GM23248 (cell line): ENCODE data around the gene CACNB2. TPM values are rescaled to one million over a fixed set of nuclear protein-coding genes. Genes with fewer than 3 reads are reported as not detected.

Source experiments
- DNase-seq: peaks from one replicate; pipeline ENCODE4 v3.0.0-alpha.2; 2015
- H2AFZ ChIP-seq: fragments of 200-600 bp; sonication (generic); 2 replicates; pipeline ENCODE4 v1.6.1; 2016; ENCODE audit warnings: antibody characterized with exemption
- H3F3A ChIP-seq: fragments of 200-600 bp; sonication (generic); 2 replicates; pipeline ENCODE4 v1.6.1; 2016; ENCODE audit warnings: mild to moderate bottlenecking, antibody characterized with exemption, mixed run types; ENCODE audit not compliant: insufficient read depth
- H3K27ac ChIP-seq: fragments of 200-600 bp; sonication (generic); 2 replicates; pipeline ENCODE4 v1.5.1; 2016; ENCODE audit warnings: mild to moderate bottlenecking
- H3K27me3 ChIP-seq: fragments of 200-600 bp; sonication (generic); replicated peaks from 2 replicates; pipeline ENCODE4 v1.6.1; 2016; ENCODE audit warnings: mild to moderate bottlenecking; ENCODE audit not compliant: insufficient read depth
- H3K36me3 ChIP-seq: fragments of 200-600 bp; sonication (generic); 2 replicates; pipeline ENCODE4 v1.6.1; 2016; ENCODE audit warnings: low read depth, mild to moderate bottlenecking
- H3K4me1 ChIP-seq: fragments of 200-600 bp; sonication (generic); 2 replicates; pipeline ENCODE4 v1.6.1; 2016; ENCODE audit warnings: mild to moderate bottlenecking; ENCODE audit not compliant: insufficient read depth
- H3K4me2 ChIP-seq: fragments of 200-600 bp; sonication (generic); one replicate; pipeline ENCODE4 v1.6.1; 2016; ENCODE audit warnings: mild to moderate bottlenecking; ENCODE audit not compliant: unreplicated experiment
- H3K4me3 ChIP-seq: fragments of 200-600 bp; sonication (generic); 2 replicates; pipeline ENCODE4 v1.5.1; 2016; ENCODE audit warnings: mild to moderate bottlenecking
- H3K79me2 ChIP-seq: fragments of 200-600 bp; sonication (generic); 2 replicates; pipeline ENCODE4 v1.6.1; 2016; ENCODE audit warnings: mild to moderate bottlenecking; ENCODE audit not compliant: insufficient read depth
- H3K9ac ChIP-seq: fragments of 200-600 bp; sonication (generic); 2 replicates; pipeline ENCODE4 v1.6.1; 2016; ENCODE audit warnings: mild to moderate bottlenecking
- H3K9me2 ChIP-seq: fragments of 200-600 bp; sonication (generic); 2 replicates; pipeline ENCODE4 v1.6.1; 2016; ENCODE audit warnings: mixed run types, mild to moderate bottlenecking, moderate library complexity; ENCODE audit not compliant: insufficient read depth
- H3K9me3 ChIP-seq: fragments of 200-600 bp; sonication (generic); one replicate; pipeline ENCODE4 v1.6.1; 2017; ENCODE audit warnings: low read depth
- H4K20me1 ChIP-seq: fragments of 200-600 bp; sonication (generic); 2 replicates; pipeline ENCODE4 v1.6.0; 2016; ENCODE audit not compliant: insufficient read depth
- EZH2 ChIP-seq: fragments of 200-600 bp; sonication (generic); IDR thresholded peaks from 2 replicates; pipeline ENCODE4 v1.6.1; 2018; ENCODE audit warnings: antibody characterized with exemption, mild to moderate bottlenecking; ENCODE audit not compliant: insufficient read depth, poor library complexity, severe bottlenecking
- EZH2phosphoT487 ChIP-seq: fragments of 200-600 bp; sonication (generic); IDR thresholded peaks from 2 replicates; pipeline ENCODE4 v1.6.1; 2018; ENCODE audit warnings: antibody characterized with exemption, moderate library complexity, mild to moderate bottlenecking, low read depth; ENCODE audit not compliant: insufficient read depth
- WGBS, 2 experiments: methylation state at CpG; one replicate each; pipeline ENCODE4 v1.1.6; 2015 to 2017; ENCODE audit warnings: low lambda C conversion rate in 2 of 2, low coverage in 1 of 2; ENCODE audit errors: missing lambda C conversion rate in 2 of 2; 5-methylcytosine and 5-hydroxymethylcytosine counted together
- in situ Hi-C: fragments of 300-500 bp; cut with MboI; formaldehyde crosslinking; loops from 2 replicates; pipeline ENCODE4 v1.15.0; 2020
- polyA plus RNA-seq: library from polyadenylated mRNA; unstranded; fragments of >200 nt; fragmentation: Nextera tagmentation; extraction: Ambion mirVana; gene quantifications from 2 replicates; pipeline ENCODE4 v1.2.1, GENCODE V29; 2016
- total RNA-seq: library from RNA; depleted of rRNA; stranded (reverse); fragments of >200 nt; shearing (Covaris generic); gene quantifications from 2 replicates; pipeline ENCODE4 v1.2.3, GENCODE V29; 2014

CACNB2 gene
- total and polyA plus RNA-seq, 2 experiments from 2014 or later = 0.31 to 0.32 TPM

DNA sequence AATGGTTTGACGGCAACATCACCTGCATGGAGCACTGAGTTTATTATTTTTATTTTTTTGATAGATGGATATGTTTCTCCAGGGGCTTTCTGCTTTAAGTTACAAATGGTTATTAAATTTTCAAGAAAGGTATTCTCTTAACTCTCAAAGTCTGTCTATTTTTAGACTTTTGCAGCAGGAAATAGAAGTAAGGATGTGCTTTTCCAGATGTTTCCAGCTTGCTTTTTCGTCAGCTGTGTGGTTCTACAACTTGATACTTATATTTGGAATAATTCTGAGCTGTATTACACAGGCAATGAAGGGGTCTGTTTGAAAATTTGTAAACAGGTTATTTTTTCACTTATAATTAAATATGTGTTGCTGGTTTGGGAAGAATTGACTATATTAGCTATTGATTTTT lies 69.0 kb downstream of the CACNB2 start:
- H3K4me3 ChIP-seq = no peak overlapping the region
- H3K9ac ChIP-seq = no peak overlapping the region
- no peaks in the 10 kb centered on the region for H3K36me3 ChIP-seq
- H4K20me1 ChIP-seq = no peaks in the 10 kb centered on the region
- no peaks in the 10 kb centered on the region for H3F3A ChIP-seq
- H3K4me1 ChIP-seq = 0 out of 2 replicates have a peak, but pooled peaks cover 5% of the 10 kb centered on the region
- no peaks in the 10 kb centered on the region for H3K9me3 ChIP-seq
- H3K27me3 ChIP-seq = no peaks in the 10 kb centered on the region
- no peak overlapping the region for H3K27ac ChIP-seq
- no peak for DNase-seq
- no peak overlapping the region for H2AFZ ChIP-seq
- 76 to 77% methylated on average over 2 of the region's 2 CpGs for WGBS, 2 experiments
- no peaks in the 10 kb centered on the region for H3K79me2 ChIP-seq
- no peaks in the 10 kb centered on the region for H3K9me2 ChIP-seq
- TF ChIP-seq EZH2 = no peak
- in situ Hi-C loops = no loop called here
- no peak overlapping the region for H3K4me2 ChIP-seq

DNA sequence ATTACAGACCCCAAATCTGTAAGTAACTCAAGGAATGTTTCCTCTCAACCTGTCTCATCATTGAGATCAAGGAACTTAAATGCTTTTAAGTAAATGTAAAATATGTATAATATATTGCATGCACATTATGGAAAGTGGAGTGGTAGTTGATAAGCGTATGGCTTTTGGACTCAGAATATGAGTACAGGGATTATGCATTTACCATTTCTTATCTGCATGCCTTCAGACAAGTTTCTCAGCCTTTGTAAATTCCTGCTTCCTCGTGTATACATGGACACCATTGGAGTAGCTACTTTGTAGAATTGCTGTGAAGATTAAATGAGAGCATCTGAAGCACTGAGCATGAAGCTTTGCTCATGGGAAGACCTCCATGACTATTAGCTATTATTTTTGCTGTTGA lies 70.5 kb downstream of the CACNB2 start:
- in situ Hi-C loops = no loop called here
- Histone ChIP-seq H3K36me3 (no peaks in the 10 kb centered on the region), H3K4me3 (no peak overlapping the region), H4K20me1 (no peaks in the 10 kb centered on the region), H3F3A (no peaks in the 10 kb centered on the region), H3K27me3 (no peaks in the 10 kb centered on the region), H3K9me3 (no peaks in the 10 kb centered on the region), H3K4me2 (no peak overlapping the region), H3K9ac (no peak overlapping the region), H3K4me1 (0 out of 2 replicates have a peak, but pooled peaks cover under 1% of the 10 kb centered on the region), H3K9me2 (no peaks in the 10 kb centered on the region), H3K27ac (no peak overlapping the region), H2AFZ (no peak overlapping the region), H3K79me2 (no peaks in the 10 kb centered on the region)
- TF ChIP-seq EZH2phosphoT487 = no peak
- DNase-seq = no peak
- WGBS, 2 experiments = 79 to 82% methylated on average over 2 of the region's 2 CpGs

DNA sequence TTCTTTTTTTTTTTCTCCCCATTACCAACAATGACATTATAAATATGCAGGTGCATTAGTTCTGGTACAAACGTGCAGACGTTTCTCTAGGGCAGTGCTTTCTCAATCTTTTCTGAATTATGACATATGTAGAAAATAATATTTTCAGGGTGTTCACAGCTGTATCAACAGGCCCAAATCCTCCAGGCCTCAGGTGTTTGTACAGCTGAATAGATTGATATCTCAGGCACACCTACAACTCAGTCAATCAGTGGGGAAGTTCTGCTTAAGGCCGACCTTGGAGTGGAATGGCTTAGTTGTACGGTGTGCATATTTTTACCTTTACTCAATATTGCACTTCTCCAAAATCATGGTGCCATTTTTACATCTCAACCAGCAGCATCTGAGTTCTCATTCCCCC lies 71.6 kb downstream of the CACNB2 start:
- Histone ChIP-seq H4K20me1 (no peaks in the 10 kb centered on the region), H3K27me3 (no peaks in the 10 kb centered on the region), H3K27ac (no peak overlapping the region), H3K9me2 (no peaks in the 10 kb centered on the region), H3K4me1 (no peaks in the 10 kb centered on the region), H3F3A (no peaks in the 10 kb centered on the region), H2AFZ (no peak overlapping the region), H3K79me2 (no peaks in the 10 kb centered on the region), H3K36me3 (no peaks in the 10 kb centered on the region), H3K9me3 (no peaks in the 10 kb centered on the region), H3K4me3 (no peak overlapping the region), H3K9ac (no peak overlapping the region), H3K4me2 (no peak overlapping the region)
- in situ Hi-C loops = no loop called here
- no peak for DNase-seq
- WGBS, 2 experiments = 95 to 99% methylated on average over 4 of the region's 4 CpGs
- TF ChIP-seq EZH2phosphoT487 = no peak
- TF ChIP-seq EZH2 = no peak

DNA sequence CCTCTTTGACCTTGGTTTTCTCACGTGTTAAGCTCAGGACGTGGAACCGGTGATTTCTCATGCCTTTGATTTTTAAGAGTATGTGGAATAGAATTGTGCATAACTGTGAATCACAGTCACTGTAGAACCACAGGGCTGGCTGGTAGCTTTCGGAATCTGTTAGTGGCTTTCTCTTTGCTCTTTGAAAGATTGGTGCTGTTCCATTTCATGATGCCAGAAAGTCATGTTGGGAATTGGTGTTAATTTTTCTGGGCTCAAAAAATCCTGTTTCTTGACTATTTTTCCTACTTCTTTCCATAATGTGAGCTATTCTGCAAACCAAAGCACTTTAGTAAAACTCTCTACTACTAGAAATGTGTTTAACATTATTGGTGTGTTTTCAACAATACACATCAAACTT lies 73.0 kb downstream of the CACNB2 start:
- in situ Hi-C loops = no loop called here
- WGBS, 2 experiments = 70 to 75% methylated on average over 4 of the region's 4 CpGs
- no peak overlapping the region for H3K9ac ChIP-seq
- no peak overlapping the region for H3K27ac ChIP-seq
- H3K9me3 ChIP-seq = no peaks in the 10 kb centered on the region
- H3K4me3 ChIP-seq = no peak overlapping the region
- H2AFZ ChIP-seq = no peak overlapping the region
- H3K4me1 ChIP-seq = no peaks in the 10 kb centered on the region
- DNase-seq = no peak
- no peaks in the 10 kb centered on the region for H3F3A ChIP-seq
- TF ChIP-seq EZH2phosphoT487 (no peak), EZH2 (no peak)
- no peaks in the 10 kb centered on the region for H3K36me3 ChIP-seq
- H3K27me3 ChIP-seq = no peaks in the 10 kb centered on the region
- H3K79me2 ChIP-seq = no peaks in the 10 kb centered on the region
- no peak overlapping the region for H3K4me2 ChIP-seq
- no peaks in the 10 kb centered on the region for H4K20me1 ChIP-seq
- no peaks in the 10 kb centered on the region for H3K9me2 ChIP-seq

DNA sequence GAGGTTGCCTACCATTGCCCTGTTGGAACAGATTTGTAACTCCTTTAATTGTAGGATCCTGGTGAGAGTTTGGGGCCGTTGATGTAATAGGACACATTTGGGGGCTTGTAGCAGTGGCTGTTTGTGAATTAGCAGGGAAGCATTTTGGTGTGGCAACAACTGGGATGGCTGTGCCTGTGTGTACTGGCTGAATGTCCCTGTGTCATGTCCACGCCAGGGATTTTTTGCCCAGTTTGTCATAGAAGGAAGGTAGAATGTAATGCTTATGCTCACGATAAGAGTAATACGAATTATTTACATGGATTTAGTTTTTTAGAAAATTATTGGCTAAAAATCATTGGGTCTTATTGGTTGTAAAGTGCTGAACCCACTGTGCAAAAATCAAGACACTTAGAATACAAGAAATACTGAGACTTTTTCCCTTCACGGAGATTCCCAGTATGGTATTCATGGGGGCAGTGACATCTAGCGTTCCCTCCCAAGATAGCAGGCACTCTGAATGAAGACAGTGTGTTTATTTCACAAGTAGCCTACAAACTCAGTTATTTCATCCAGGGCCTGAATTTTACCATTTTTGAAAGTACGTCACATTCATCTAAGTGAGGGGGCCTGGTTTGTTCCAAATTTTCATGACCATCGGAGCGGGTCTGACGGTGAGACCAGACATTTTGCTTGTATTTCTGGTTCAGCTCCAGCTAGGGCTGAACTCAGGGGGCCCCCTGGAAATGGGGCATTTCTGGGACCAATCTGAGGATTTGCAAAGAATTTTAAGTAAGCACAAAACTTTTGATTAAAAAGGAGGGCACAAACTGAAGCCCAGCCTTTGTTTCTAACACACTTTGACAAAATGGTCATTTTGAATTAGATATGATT lies 74.7 kb downstream of the CACNB2 start:
- Histone ChIP-seq H3K27ac (no peak overlapping the region), H3K9me2 (no peaks in the 10 kb centered on the region), H3K9me3 (no peaks in the 10 kb centered on the region), H3K9ac (no peak overlapping the region), H3K4me2 (no peak overlapping the region), H2AFZ (no peak overlapping the region), H3K27me3 (no peaks in the 10 kb centered on the region), H4K20me1 (no peaks in the 10 kb centered on the region), H3K4me1 (no peaks in the 10 kb centered on the region), H3K4me3 (no peak overlapping the region), H3K79me2 (no peaks in the 10 kb centered on the region), H3K36me3 (no peaks in the 10 kb centered on the region), H3F3A (no peaks in the 10 kb centered on the region)
- WGBS, 2 experiments = 23 to 25% methylated on average over 10 of the region's 10 CpGs
- peak; percentile 76 for DNase-seq
- in situ Hi-C loops = loop anchor here (5.0 kb wide), 1 partner anchor 358 kb away; no protein-coding TSS in a partner anchor
- TF ChIP-seq EZH2phosphoT487 (no peak), EZH2 (no peak)
